Mesangial cell (primary cell): ENCODE data around the gene MGST1. TPM values are rescaled to one million over a fixed set of nuclear protein-coding genes. Genes with fewer than 3 reads are reported as not detected.

Experiments
- total RNA-seq: library from RNA; depleted of rRNA; stranded (reverse); fragments of >200 nt; gene quantifications from 2 replicates; pipeline ENCODE4 v1.2.3, GENCODE V29; 2015

Gene MGST1, protein sequence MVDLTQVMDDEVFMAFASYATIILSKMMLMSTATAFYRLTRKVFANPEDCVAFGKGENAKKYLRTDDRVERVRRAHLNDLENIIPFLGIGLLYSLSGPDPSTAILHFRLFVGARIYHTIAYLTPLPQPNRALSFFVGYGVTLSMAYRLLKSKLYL
- 39.4 and 58.0 TPM in 2 replicates for total RNA-seq

GRCh38 chr12:16347391-16348298 lies at the start of gene MGST1:
Gene MGST1, plus strand, starts transcription at chr12:16347645. Its CDS starts 6,608 bp downstream, at chr12:16354253.

Other genes with a start within 250 kb of the MGST1 start
- gene SLC15A5, start 70.0 kb upstream of the MGST1 start, total RNA-seq = not detected in 2 replicates